NCI-H2227 (cell line): ENCODE data around the gene RAP1B.

ENCODE experiments used
- DNase-seq: peaks from one replicate; lab custom pipeline; 2025; ENCODE audit not compliant: unreplicated experiment; lab: John Stamatoyannopoulos, UW

Gene RAP1B

DNA sequence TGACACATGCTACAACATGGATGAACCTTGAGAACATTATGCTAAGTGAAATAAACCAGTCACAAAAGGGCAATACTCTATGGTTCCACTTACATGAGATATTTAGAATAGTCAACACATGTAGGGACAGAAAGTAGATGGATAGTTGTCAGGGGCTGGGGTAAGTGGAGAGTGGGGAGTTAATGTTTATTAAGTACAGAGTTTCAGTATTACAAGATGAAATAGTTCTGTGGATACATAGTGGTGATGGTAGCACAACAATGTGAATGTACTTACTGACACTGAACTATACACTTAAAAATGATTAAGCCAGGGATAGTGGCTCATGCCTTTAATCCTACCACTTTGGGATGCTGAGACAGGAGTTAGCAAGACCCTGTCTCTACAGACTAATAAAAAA, 84.8 kb downstream of the RAP1B start:
- DNase-seq: no peak

DNA sequence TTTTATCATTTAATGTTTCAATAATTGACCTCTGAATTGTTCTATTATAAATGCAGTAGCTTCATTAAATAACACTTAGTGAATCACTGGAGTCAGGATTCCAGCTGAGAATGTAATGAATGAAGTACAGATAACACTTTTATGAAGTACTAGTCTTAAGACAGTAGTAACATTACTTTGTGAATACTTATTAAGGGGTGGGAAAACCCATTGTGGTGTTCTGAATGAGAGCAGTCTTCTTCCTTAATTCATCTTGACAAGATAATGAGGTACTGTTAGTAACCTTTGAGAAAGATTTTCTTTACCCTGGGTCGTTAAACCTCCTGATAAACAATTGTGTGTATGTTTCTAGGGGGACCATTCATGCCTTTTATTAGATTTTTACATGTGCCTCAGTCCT, 88.8 kb downstream of the RAP1B start:
- DNase-seq: no peak
